NB4 (cell line): ENCODE measurements around the gene GPR146.

ENCODE experiments used
- POLR2A ChIP-seq: IDR thresholded peaks from 2 replicates; pipeline ENCODE4 v1.6.1; 2011; ENCODE audit warnings: mild to moderate bottlenecking; ENCODE audit not compliant: insufficient read length; ENCODE audit errors: extremely low read depth
- TF ChIP-seq, protein P1 (sequence below): IDR thresholded peaks from one replicate; pipeline ENCODE4 v1.5.1; 2012; ENCODE audit warnings: low read depth, low read length
- TF ChIP-seq, protein P2 (sequence below): IDR thresholded peaks from 2 replicates; pipeline ENCODE4 v1.6.1; 2011; ENCODE audit warnings: low read depth, low read length

DNA sequence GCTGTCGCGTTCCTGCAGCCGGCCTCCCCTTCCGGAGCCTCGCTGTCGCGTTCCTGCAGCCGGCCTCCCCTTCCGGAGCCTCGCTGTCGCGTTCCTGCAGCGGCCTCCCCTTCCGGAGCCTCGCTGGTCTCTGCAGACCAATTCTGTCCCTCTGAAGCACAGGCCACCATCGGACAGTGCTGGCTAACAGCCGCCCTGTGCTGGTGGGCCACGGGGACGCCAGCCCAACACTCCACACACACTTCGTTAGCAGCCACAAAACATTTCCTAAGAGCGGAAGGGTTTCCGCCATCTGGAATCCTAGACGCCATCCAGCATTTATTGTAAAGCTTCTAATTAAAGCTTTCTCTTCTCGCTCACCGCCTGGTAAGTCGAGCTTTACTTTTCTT, 54.8 kb downstream of the GPR146 start:
- TF ChIP-seq, protein P1, sequence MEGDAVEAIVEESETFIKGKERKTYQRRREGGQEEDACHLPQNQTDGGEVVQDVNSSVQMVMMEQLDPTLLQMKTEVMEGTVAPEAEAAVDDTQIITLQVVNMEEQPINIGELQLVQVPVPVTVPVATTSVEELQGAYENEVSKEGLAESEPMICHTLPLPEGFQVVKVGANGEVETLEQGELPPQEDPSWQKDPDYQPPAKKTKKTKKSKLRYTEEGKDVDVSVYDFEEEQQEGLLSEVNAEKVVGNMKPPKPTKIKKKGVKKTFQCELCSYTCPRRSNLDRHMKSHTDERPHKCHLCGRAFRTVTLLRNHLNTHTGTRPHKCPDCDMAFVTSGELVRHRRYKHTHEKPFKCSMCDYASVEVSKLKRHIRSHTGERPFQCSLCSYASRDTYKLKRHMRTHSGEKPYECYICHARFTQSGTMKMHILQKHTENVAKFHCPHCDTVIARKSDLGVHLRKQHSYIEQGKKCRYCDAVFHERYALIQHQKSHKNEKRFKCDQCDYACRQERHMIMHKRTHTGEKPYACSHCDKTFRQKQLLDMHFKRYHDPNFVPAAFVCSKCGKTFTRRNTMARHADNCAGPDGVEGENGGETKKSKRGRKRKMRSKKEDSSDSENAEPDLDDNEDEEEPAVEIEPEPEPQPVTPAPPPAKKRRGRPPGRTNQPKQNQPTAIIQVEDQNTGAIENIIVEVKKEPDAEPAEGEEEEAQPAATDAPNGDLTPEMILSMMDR: no peak
- TF ChIP-seq, protein P2, sequence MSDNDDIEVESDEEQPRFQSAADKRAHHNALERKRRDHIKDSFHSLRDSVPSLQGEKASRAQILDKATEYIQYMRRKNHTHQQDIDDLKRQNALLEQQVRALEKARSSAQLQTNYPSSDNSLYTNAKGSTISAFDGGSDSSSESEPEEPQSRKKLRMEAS: no peak
- TF ChIP-seq POLR2A: no peak
